ENCODE results near the gene SMC5. TPM values are rescaled to one million over a fixed set of nuclear protein-coding genes. Genes with fewer than 3 reads are reported as not detected.
"Not testable (repeated sequence)": the region's sequence is repeated elsewhere in the genome, so short reads cannot be mapped to it uniquely, and the experiment has no call there.

SMC5 gene
- total RNA-seq, 1 experiment from 2014 or later, result 15.1 TPM

DNA sequence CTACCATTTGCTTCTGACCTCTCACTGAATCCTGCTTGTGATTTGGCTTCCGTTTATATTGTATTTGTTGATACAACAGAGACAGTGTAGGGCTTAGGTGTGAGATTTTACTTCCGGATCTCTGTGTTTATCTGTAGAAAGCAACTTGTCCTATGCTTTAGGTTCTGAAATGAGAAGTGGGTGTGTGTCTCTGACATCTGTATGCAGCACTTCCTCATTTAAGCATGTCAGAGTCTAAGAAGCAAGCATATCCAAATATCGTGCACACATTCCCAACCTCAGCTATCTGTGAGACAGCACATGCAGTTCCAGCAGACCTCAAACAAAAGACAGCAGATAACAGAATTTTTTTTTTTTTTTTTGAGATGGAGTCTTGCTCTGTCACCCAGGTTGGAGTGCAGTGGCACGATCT lies 139.4 kb downstream of the SMC5 start:
- no peak overlapping the region for H2AFZ ChIP-seq (ENCODE audit: low read length)
- no peak overlapping the region for H3K4me2 ChIP-seq (ENCODE audit: low read length)
- H3K79me2 ChIP-seq (ENCODE audit: low read length), result no peaks in the 10 kb centered on the region
- no peaks in the 10 kb centered on the region for H3K36me3 ChIP-seq (ENCODE audit: low read depth, low read length)
- H3K9me2 ChIP-seq (replicated peaks; ENCODE audit: low read length), result no peaks in the 10 kb centered on the region
- no peaks in the 10 kb centered on the region for H3F3A ChIP-seq (ENCODE audit: low read length, unreplicated experiment)
- ATAC-seq (no peak), DNase-seq (no peak)
- ChIA-PET CTCF (no interaction called here), POLR2A (ENCODE audit: unreplicated experiment) (no interaction called here)
- TF ChIP-seq EZH2phosphoT487 (IDR thresholded peaks at IDR 0.05; ENCODE audit: borderline replicate concordance, low read length), result no peak
- TF ChIP-seq CTCF (conservative IDR thresholded peaks at IDR 0.05; ENCODE audit: low read depth, low read length), result no peak
- no peak for TF ChIP-seq EZH2 (IDR thresholded peaks at IDR 0.05; ENCODE audit: low read length, unreplicated experiment)
- H3K4me3 ChIP-seq (ENCODE audit: low read length), result no peak overlapping the region
- H3K27me3 ChIP-seq (ENCODE audit: low read length), result 0 out of 2 replicates have a peak, but pooled peaks cover 6% of the 10 kb centered on the region
- no peaks in the 10 kb centered on the region for H3K4me1 ChIP-seq (ENCODE audit: insufficient read depth, low read length)
- intact Hi-C loops (cut with micrococcal nuclease), result no loop called here
- no TSS peak for BruUV-seq (replicated peaks)
- no peak overlapping the region for H3K9ac ChIP-seq (ENCODE audit: low read length)
- H3K9me3 ChIP-seq (ENCODE audit: low read length), result no peaks in the 10 kb centered on the region
- H4K20me1 ChIP-seq (ENCODE audit: low read length), result no peaks in the 10 kb centered on the region
- H3K27ac ChIP-seq (ENCODE audit: low read length), result no peak overlapping the region

GRCh38 chr9:70399141-70399540 lies 140.4 kb downstream of the SMC5 start:
- no peak for DNase-seq
- Histone ChIP-seq H3K4me2 (ENCODE audit: low read length) (no peak overlapping the region), H3K27ac (ENCODE audit: low read length) (no peak overlapping the region), H2AFZ (ENCODE audit: low read length) (no peak overlapping the region), H3K27me3 (ENCODE audit: low read length) (0 out of 2 replicates have a peak, but pooled peaks cover 6% of the 10 kb centered on the region), H3K36me3 (ENCODE audit: low read depth, low read length) (no peaks in the 10 kb centered on the region), H3F3A (ENCODE audit: low read length, unreplicated experiment) (no peaks in the 10 kb centered on the region), H4K20me1 (ENCODE audit: low read length) (no peaks in the 10 kb centered on the region), H3K9ac (ENCODE audit: low read length) (no peak overlapping the region), H3K4me3 (ENCODE audit: low read length) (no peak overlapping the region), H3K4me1 (ENCODE audit: insufficient read depth, low read length) (no peaks in the 10 kb centered on the region), H3K79me2 (ENCODE audit: low read length) (no peaks in the 10 kb centered on the region), H3K9me2 (replicated peaks; ENCODE audit: low read length) (no peaks in the 10 kb centered on the region), H3K9me3 (ENCODE audit: low read length) (no peaks in the 10 kb centered on the region)
- no peak for ATAC-seq
- intact Hi-C loops (cut with micrococcal nuclease), result no loop called here
- TF ChIP-seq CTCF (conservative IDR thresholded peaks at IDR 0.05; ENCODE audit: low read depth, low read length) (no peak), EZH2 (IDR thresholded peaks at IDR 0.05; ENCODE audit: low read length, unreplicated experiment) (no peak), EZH2phosphoT487 (IDR thresholded peaks at IDR 0.05; ENCODE audit: borderline replicate concordance, low read length) (no peak)
- CTCF ChIA-PET, result no interaction called here
- POLR2A ChIA-PET (ENCODE audit: unreplicated experiment), result no interaction called here
- no TSS peak for BruUV-seq (replicated peaks)

- CTCF ChIA-PET, result no interaction called here
These were observed 141.5 kb downstream of the SMC5 start for GRCh38 chr9:70400107-70400892.

DNA sequence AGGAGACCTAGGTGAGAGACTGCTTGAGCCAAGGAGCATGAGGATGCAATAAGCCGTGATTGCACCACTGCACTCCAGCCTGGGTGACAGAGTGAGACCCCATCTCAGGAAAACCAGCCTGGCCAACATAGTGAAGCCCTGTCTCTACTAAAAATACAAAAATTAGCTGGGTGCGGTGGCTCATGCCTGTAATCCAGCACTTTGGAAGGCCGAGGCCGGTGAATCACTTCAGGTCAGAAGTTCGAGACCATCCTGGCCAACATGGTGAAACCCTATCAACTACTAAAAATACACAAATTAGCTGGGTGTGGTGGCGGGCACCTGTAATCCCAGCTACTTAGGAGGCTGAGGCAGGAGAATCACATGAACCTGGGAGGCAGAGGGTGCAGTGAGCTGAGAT lies 142.5 kb downstream of the SMC5 start:
- H3K36me3 ChIP-seq (ENCODE audit: low read depth, low read length); BruUV-seq (replicated peaks); H3K27ac ChIP-seq (ENCODE audit: low read length); H3K27me3 ChIP-seq (ENCODE audit: low read length); H4K20me1 ChIP-seq (ENCODE audit: low read length); H3K9me3 ChIP-seq (ENCODE audit: low read length); intact Hi-C loops (cut with micrococcal nuclease); H3F3A ChIP-seq (ENCODE audit: low read length, unreplicated experiment); H3K9ac ChIP-seq (ENCODE audit: low read length); H3K4me3 ChIP-seq (ENCODE audit: low read length); H3K4me1 ChIP-seq (ENCODE audit: insufficient read depth, low read length); H3K9me2 ChIP-seq (replicated peaks; ENCODE audit: low read length); POLR2A ChIA-PET (ENCODE audit: unreplicated experiment); H3K4me2 ChIP-seq (ENCODE audit: low read length); H3K79me2 ChIP-seq (ENCODE audit: low read length); DNase-seq; ATAC-seq; H2AFZ ChIP-seq (ENCODE audit: low read length): not testable (repeated sequence)
- CTCF ChIA-PET, result interaction anchor here (0.7 kb wide), 1 partner anchor 148 kb away, joined by 8 read pairs; no protein-coding TSS in a partner anchor

More at GRCh38 chr9:70400107-70400892, 141.5 kb downstream of the SMC5 start:
- Histone ChIP-seq H3K36me3 (ENCODE audit: low read depth, low read length) (no peaks in the 10 kb centered on the region), H3F3A (ENCODE audit: low read length, unreplicated experiment) (no peaks in the 10 kb centered on the region), H3K27ac (ENCODE audit: low read length) (no peak overlapping the region), H2AFZ (ENCODE audit: low read length) (no peak overlapping the region), H3K9ac (ENCODE audit: low read length) (no peak overlapping the region), H3K9me2 (replicated peaks; ENCODE audit: low read length) (no peaks in the 10 kb centered on the region), H3K4me3 (ENCODE audit: low read length) (no peak overlapping the region), H3K4me2 (ENCODE audit: low read length) (no peak overlapping the region), H3K27me3 (ENCODE audit: low read length) (no peaks in the 10 kb centered on the region), H3K4me1 (ENCODE audit: insufficient read depth, low read length) (no peaks in the 10 kb centered on the region), H3K79me2 (ENCODE audit: low read length) (no peaks in the 10 kb centered on the region), H3K9me3 (ENCODE audit: low read length) (no peaks in the 10 kb centered on the region), H4K20me1 (ENCODE audit: low read length) (no peaks in the 10 kb centered on the region)
- no peak for TF ChIP-seq EZH2 (IDR thresholded peaks at IDR 0.05; ENCODE audit: low read length, unreplicated experiment)
- no peak for TF ChIP-seq EZH2phosphoT487 (IDR thresholded peaks at IDR 0.05; ENCODE audit: borderline replicate concordance, low read length)
- TF ChIP-seq CTCF (conservative IDR thresholded peaks at IDR 0.05; ENCODE audit: low read depth, low read length), result no peak
- no peak for ATAC-seq
- intact Hi-C loops (cut with micrococcal nuclease), result no loop called here
- POLR2A ChIA-PET (ENCODE audit: unreplicated experiment), result no interaction called here
- BruUV-seq (replicated peaks), result no TSS peak
- no peak for DNase-seq
